GM19099 (cell line): Measurements from ENCODE around the gene RRBP1.

Experiments used
- POLR2A ChIP-seq: IDR thresholded peaks from 3 replicates; pipeline ENCODE4 v1.6.1; 2011; ENCODE audit warnings: low read depth; ENCODE audit not compliant: insufficient read length; ENCODE audit errors: extremely low read depth

RRBP1 gene

DNA sequence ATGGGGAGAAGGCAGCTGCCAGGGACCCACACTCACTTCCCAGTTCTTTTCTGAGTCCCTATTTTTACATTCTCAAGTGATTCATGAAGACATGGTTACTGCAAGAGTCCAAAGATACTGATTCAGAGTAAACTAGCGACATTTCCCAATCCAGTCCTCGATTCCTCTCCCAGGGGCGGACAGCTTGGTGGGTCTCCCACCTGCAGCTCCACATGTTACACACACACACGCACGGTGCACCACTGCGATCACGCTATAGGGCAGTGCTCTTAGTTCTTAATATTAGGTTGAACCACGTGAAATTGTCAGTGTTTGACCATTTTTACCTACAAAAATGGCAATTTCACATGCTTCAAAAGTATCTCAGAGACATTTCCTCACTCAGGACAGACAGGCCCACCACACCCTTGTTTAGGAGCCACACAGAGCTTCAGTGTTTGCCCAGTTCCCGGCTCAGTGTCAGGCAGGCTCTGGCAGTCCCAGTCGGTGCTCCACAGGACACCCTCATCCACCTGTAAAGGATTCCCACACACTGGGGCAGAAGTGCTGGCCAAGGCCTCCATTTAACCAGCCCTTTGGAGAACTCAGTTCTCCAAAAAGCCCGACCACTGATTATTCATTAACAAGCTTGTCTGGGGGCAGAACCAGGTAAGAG is 51.8 kb downstream of the RRBP1 start:
- TF ChIP-seq POLR2A, result no peak

DNA sequence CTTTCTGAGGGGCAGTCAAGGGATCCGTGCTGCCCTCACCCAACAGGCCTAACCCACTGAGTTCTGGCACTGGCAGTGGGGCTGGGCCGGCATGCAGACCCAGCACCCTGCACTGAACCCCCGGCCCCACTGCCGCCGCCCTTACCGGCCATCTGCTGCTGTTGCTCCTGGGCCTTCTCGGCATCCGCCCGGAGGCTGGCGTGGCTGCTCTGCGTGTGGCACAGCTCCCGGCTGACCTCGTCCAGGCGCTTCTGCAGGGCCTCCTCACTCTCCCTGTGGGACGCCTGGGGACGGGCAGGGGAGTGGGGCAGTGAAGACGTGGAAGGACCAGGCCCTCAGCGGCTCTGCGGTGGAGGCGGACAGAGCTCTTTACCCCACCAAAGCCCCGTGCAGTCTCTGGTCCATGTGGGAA is 52.4 kb downstream of the RRBP1 start:
- TF ChIP-seq POLR2A, result no peak

DNA sequence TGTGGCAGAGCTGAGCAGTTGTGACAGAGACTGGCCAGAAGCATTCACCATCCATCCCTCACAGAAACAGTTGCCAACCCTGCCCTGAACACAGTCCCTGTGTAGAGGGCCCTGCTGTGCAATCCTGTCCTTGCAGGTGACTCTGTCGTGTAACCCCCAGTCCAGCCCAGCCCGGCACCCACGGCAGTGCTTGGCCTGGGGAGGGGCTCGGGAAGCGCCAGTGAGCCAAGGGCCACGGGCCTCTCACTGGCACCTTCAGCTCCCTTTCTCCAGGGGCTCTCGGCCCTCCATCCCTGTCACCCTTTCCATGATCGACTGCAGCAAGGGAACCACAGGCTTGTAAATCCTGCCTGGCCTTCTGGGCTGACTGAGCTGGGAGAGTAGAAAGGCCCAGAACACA is 53.0 kb downstream of the RRBP1 start:
- no peak for TF ChIP-seq POLR2A

DNA sequence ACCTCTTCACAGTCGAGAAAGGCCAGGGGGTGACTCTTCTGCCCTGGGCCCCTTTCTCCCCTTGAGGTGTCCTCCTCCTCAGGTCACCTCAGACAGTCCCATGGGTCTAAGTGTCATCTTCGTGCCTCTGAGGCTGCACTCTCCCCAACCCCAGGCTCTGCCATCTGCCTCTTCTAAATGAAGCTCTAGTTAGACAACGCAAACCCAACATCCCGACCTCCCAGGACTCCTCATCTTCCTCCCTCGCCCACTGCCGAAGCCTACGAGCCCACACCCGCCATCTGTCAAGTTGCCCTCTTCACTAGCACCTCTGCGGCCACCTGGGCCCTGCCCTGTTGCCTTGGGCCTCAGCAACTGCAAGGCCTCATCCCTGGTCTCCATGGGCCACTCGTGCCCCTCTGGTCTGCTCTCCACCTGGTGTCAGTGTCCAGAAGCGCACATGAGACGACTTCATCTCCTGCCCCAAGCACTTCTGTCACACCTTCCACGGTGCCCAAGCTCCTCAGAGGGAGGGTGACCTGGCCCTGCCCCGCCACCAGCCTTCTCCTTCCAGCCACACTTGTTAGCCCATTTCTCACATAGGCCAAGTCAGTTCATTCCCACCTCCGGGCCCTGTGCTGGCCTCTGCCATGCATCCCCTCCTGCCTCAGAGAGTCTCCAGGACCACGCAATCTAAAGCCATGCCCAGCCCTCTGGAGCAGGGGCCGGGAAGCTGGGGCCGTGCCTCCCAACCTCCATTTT is 53.8 kb downstream of the RRBP1 start:
- no peak for TF ChIP-seq POLR2A

DNA sequence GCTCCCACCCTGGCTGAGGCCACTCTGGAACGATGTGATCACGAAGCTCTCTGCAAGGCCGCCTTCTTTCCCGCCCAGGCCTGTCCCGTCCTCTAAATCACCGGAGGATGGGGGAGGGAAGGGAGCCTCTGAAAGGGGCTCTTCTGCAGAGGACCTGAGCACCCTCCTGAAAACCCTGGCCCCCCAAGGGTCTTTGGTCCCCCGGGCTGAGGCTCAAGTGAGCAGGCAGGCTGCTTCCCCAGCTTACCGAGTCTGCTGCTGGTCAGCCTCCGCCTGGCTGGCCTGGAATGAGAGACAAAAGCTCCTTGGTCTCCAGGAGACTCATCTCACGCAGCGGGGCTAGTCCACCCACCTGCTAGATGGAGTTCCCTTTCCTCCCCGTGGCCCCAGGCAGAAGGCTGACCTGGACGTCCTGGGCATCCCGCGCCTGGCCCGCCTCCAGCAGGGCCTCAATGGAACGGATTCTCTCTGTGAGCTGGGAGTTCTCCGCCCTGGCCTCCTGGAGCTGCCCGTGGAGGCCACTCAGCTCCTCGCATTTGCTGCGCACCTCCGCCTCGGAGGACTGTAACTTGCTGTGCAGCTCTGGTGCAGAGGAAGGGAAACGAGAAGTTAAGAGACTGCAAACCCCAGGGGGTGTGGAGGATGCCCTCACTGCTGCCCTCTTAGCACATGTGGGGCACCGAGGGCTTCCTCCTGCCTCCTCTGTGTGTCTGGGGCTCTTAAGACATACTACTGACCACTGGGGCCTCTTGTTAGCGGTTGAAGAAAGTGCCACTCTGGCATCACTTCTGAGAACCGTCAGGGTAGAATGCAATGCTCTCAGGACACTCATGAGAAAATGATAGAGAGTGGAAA is 54.7 kb downstream of the RRBP1 start:
- TF ChIP-seq POLR2A, result no peak

DNA sequence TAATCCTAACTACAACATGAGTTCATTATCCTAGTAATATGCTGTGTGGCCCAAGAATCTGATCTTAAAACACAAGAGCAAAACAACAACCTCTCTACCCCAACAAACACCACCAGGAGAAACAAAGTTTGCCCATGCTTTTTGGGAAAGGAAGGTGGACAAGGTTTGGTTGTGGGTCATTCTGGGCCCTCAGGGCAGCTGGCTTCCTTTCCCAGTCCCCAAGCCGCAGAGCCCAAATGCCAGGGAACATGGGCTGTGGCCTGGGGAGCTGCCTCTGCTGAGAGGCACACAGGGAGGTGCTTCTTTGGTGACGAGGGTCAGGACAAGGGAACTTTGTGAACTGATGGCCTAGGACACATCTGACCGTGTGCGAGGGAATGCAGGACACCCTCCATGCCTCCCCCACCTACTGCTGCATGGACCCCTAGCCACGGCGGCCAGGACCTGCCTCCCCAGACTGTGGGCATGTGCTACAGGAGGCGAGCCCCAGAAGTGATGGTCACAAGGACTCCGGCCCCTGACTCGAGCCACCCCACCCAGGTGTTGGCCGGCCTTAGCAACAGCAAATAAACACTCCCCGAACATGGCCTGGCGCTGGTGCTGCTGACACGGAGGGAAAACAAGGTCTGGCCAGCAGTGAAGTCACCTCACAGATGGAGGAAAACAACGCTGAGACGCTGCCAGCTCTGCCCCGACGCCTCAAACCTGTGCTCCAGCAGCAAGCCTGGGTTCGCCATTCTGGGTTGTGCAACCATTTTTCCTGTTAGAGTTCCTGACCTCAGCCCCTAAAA is 55.6 kb downstream of the RRBP1 start:
- TF ChIP-seq POLR2A, result no peak

DNA sequence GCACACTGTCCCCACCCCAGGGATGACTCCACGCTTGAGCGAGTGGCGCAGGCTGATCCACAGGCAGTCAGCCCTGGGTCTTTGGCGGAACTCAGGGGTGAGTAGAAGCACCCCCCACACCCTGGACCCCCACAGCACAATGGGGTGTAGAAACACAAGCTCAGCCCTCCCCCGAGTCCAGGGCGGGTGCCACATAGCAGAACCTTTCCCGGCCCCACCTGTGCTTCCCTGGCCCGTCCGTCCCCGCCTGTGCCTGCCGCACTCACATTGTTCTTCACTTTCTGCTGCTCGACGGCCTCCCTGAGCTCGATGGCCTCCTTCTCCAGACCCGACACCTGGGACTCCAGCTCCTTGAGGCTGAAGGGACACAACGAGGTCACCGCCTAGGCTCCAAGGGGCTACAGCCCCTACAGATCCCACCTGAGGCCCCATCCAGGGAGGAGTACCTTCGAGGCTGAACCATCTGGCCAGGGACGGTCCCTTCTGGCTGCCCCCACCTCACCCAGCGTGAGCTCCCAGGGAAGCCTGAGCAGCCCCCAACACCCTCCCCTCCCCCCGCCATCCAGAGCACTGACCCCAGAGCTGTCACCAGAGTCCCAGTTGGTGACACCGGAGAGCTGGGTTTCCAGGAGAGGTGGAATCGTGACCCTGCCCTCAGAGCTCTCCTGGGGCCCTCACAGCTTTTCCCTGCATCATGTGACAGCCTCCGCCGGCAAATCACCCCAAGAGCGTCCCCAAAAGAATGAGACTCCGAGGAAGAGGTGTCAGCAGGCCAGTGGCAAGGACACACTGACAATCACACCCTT is 56.6 kb downstream of the RRBP1 start:
- TF ChIP-seq POLR2A, result no peak

DNA sequence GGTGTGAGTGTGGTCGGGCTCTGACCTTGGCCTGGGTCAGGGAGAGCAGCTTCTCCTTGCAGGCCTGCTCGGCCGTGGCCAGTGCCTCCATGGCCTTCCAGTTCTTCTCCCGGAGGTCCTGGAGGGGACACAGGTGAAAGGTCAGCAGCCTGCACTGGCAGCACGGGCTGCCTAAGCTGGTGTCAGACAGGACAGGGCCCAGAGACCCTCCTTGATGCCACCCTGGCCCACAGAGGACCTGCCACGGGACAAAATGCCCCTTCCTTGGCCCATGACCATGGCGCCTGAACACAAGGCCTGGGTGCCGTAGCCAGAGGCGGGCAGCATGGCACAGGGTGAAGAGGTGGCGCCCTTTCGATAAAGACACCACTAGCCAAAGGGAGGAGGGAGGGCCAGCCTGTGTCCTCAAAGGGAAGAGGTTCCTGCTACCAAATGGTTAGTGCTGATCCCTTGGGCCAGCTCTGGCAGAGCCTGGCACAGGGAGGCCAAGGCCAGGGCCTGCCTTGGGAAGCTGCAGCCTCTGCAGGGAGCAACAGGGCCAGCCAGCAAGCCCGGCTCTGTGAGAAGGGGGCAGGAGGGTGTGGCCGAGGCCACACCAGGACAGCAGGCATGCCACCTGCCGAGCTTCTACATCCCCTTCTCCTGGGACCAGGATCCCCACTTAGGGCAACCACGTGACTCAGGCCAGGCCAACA is 57.3 kb downstream of the RRBP1 start:
- TF ChIP-seq POLR2A, result no peak

DNA sequence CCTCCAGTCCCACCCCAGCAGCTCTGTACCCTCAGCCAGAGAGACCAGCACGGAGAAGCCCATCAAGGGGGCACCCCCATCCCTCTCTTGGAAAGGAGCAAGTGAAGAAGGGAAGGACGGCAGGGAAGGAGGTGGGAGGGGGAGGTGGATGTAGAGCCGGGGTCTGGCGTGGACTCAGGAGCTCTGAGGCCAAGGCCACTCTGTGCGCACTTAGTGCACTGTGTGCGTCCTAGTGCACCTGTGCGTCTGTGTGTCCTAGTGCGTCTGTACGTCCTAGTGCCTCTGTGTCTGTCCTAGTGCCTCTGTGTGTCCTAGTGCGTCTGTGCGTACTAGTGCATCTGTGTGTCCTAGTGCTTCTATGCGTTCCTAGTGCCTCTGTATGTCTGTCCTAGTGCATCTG is 58.0 kb downstream of the RRBP1 start:
- TF ChIP-seq POLR2A, result no peak

DNA sequence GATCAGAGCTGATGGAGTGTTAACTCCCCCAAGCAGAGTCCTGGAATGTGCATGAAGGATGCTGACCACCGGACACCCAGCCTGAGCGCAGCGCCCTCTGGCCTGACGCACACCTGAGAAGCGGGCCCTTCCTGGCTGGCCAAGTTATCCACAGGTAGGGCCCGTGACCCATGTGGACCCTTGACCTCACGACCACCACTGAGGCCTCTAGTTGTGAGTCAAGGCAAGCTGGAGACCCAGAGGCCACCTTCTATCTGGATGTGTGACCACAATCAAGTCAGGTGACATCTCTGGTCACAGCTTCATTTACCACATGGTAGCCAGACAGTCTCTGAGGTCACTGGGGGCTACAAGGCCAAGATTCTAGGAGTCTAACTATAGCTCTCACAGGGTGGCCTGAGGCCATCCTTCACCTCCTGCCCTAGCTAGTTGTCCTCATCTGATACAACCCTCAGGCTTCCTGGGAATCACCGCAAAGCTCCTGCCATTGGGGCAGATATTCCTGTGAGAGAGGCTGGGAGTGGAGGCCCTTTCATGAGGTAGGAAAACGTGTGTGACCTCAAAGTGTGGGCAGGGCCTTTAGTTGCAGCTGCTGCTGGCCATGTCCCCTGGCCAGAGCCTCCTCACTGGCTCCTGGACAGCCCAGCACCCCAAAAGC is 59.1 kb downstream of the RRBP1 start:
- TF ChIP-seq POLR2A, result no peak

DNA sequence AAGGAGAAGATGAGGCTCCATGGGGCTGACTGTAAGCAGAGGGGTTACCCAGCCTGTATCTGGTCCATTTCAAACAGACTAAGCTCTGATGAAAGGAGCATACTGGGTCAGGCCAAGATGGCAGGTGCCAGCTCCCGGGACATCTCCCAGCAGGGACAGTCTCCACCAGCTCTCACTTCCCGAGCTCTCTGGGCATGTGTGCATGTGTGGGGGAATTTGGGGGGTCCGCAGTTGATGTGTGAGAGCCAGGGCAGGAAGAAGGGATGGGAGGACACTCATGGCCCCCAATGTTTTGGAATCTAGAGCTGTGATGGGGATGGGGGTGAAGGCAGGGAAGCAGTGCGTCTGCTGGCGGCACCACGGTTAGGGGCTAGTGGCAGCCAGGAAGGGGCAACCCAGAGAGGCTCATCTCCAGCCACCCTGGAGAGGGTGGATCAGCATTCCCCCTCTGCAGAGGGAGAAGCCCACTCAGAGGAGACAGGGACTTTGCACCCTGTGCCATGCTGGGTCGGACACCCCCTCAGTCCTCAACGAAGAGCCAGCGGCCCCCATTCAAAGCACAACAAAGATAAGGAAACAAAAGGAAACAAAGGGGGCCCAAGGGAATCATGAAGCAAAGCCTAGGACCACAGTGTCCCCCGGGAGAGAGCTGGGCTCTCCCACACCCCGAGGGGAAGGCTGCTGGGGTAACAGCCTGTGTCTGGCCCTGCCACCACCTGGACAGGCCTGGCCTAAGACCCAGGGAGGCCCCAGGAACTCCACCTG is 59.8 kb downstream of the RRBP1 start:
- no peak for TF ChIP-seq POLR2A

DNA sequence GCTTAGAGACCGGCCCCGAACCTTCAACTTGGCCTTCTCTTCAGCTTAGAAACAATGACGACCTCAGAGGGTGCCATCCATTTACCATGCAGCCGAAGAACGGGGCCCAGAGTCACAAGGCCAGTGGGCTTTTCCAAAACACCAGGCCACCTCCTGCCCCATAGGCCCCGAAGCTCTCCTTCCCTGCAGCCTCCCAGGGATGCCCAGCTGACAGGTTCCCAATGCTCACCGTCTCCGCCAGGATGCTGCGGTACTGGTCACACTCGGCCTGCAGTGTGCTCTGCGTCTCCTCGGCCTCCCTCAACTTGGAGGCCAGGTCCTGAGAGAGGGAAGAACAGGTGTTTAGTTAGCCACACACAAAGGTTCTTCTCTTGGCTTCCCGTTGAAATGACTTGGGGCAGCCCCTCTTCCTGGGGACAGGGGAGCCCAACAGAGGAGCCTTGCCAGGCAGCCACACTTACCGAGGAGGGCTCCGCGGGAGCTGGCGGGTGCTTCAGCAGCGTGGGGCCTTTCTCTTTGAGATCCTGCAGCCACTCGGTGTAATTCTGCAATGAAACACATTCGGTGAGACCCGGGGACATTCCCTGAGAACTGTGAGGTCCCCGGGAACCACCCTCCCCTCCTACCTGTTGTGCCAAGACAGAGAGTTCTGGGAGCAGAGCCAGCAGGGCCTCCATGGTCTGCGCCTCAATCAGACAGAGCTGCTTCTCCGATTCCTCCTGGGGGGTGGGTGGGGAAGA is 60.6 kb downstream of the RRBP1 start:
- TF ChIP-seq POLR2A, result no peak
